HG02970 (cell line): ENCODE data around the gene UBFD1.
A peak's percentile ranks its signal among the peaks of the same experiment; 100 is the strongest.
"Not testable (repeated sequence)": the region's sequence is repeated elsewhere in the genome, so short reads cannot be mapped to it uniquely, and the experiment has no call there.

Experiments
- ATAC-seq: cut with Tn5 transposase; IDR thresholded peaks from one replicate; pipeline ENCODE4 v1.9.1; 2021; ENCODE audit warnings: mild to moderate bottlenecking, moderate library complexity, moderate number of reproducible peaks; ENCODE audit not compliant: unreplicated experiment, low FRiP score

UBFD1 gene

DNA sequence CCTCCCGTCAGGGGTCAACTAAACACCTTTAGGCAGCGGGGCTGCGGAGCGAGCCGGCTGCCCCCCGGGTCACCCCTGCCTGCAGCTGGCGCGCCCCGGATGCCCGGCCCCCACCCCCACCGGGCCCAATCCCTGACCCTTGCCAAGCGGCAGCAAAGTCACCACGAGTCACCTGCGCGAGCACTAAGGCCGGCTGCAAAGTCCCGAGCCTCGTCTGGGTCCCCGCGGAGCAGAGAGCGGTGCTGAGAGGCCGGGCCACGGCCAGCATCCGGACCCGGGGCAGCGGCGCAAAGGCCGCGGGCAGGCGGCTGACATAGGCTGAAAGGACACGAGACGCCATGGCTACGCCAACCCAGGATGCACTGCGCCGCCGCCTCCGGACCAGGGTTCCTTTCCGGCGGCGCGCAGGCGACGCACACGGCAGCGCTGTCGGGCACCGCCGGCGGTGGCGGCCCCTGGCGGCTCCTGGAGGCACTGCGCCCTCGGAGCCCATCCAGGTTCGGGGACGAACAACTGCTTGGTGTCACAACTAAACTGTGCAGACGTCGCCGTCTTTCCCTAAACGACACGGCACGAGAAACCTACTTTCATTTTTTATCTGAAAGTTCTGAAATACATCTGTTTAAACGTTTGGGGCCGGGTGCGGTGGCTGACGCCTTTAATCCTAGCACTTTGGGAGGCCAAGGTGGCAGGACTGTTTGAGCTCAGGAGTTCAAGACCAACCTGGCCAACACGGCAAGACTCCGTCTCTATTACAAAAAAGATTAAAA lies 38.6 kb downstream of the UBFD1 start, which contains the start of gene NDUFAB1:
NDUFAB1 (minus strand) TSS at position 366 of the 770 bp plus-strand sequence; CDS start at position 340, 26 bp downstream.
- ATAC-seq: peak; percentile 89

DNA sequence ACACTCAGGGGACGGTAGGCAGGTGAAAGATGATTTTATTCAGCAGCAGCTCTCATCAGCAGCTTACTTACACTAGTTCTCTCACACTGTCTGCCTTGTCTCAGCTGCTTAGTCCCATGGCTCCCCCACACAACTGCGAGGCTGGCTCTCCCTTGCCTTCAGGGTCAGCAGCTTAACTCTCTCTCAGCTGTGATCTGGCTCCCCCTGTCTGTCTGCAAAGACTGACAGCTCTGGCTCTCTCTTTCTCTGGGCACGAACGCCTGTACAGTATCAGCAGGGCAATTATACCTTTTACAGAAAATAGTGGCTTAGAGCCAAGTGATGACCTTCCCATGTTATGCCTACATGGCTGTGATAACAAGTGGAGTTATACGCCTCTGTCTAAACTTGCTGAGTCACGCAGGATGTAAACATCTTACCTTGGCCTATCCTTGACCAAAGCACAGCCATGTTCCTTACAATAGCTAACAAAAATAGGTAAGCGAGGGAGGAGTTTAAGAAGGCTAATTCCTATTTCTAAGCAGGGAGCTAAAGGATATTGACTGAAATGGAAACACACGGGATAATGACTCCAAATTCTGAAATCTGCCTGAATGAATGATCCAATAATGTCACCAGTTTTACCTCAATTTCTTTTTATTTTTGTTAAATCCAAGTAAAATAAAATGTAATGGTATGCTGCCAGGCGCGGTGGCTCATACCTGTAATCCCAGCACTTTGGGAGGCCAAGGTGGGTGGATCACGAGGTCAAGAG lies 39.7 kb downstream of the UBFD1 start:
- no peak for ATAC-seq

DNA sequence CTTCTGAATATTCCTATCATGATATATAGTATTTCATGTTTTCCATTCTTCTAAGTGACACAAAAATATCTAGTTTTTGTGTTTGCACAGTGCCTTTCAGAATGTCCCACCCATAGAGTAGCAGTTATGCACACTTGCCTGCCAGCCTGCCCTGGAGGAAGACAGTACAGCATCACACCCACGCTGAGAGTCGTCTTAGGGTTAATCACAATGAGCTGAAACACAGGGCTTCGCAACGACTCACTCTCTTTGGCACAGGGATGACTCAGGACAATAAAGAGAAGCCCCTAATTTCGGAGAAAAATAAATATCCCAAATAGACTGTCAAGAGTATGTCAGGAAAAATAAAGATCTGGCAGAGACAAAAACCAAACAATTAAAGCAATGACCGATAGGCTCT lies 50.2 kb downstream of the UBFD1 start:
- ATAC-seq: no peak

DNA sequence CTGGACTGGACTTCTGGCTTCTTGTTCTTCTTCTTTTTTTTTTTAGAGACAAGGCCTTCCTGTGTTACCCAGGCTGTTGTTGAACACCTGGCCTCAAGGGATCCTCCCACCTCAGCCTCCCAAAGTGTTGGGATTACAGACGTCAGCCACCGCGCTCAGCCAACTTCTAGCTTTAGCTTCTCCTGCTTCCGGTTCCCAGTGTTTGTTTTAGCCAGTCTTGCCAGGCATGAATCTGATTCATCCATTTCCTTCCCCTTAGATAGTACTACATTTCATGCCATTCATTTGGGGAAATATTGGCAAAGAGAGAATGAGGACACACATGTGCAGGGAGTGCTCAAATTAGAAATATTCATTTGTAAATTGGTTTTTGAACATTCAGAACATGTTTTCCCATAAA lies 50.7 kb downstream of the UBFD1 start:
- ATAC-seq: no peak

DNA sequence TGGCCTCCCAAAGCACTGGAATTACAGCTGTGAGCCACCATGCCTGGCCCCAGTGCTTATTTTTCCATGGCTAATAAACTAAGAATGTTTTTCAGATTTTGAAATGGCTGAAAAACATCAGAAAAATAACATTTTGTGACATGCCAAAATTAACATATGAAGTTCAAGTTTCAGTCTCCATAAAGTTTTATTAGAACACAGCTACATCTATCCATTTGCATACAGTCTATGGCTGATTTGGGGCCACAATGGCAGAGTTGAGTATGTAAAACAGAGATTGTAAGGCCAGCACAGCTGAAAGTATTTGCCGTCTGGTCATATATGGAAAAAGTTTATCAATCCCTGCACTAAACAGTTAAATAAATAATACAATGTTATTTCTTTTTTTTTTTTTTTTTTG lies 52.4 kb downstream of the UBFD1 start:
- ATAC-seq: no peak

DNA sequence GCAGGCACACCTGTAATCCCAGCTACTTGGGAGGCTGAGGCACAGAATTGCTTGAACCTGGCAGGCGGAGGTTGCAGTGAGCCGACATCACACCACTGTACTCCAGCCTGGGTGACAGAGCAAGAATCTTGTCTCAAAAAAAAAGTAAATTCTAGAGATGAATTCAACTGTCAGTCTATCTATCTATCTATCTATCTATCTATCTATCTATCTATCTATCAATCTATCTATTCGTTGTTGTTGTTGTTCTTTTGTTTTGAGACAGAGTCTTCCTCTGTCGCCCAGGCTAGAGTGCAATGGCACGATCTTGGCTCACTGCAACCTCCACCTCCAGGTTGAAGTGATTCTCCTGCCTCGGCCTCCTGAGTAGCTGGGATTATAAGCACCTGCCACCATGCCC lies 53.4 kb downstream of the UBFD1 start:
- not testable (repeated sequence) for ATAC-seq

DNA sequence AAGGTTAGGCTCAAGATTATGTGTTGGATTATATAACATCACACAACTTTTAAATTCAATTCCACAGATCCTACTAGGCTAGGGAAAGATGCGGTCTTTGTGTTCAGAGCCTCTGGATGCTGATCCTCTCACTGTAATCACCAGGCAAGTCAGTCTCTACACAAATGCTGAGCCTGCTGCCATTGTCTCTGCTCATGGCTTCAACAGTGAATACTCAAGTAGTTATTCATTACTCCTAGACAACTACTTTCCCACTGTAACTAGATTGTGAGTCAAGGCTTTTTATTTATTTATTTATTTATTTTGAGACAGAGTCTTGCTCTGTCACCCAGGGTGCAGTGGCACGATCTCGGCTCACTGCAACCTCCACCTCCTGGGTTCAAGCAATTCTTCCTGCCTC lies 54.4 kb downstream of the UBFD1 start:
- ATAC-seq: no peak

DNA sequence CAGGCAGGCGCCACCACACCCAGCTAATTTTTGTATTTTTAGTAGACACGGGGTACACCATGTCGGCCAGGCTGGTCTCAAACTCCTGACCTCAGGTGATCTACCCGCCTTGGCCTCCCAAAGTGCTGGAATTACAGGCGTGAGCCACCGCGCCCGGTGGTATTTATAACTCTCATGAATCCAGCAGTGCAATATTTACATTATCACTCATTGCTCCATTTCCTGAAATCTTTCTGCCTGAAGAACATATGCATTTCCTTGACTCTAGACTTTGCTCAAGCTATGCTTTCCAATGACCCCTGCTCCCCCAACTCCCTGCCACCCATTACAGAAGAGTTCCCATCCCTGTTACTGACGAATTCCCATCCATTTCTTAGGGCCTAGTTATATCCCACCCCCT lies 58.3 kb downstream of the UBFD1 start:
- ATAC-seq: no peak
